Psoas muscle (tissue), 8 donors: ENCODE data around the gene WDR64. TPM values are rescaled to one million over a fixed set of nuclear protein-coding genes. Genes with fewer than 3 reads are reported as not detected.

Experiments
- ATAC-seq, 4 donors: fragments of 200-7000 bp; cut with Tn5 transposase; one replicate each; pipeline ENCODE4 v1.9.1; 2020; ENCODE audit warnings: moderate library complexity in 3 of 4, mild to moderate bottlenecking in 2 of 4
- DNase-seq, 2 donors: peaks; one replicate each; pipeline ENCODE4 v3.0.0-alpha.2; 2020
- H3K27ac ChIP-seq: fragments of 200-600 bp; one replicate; pipeline ENCODE4 v1.8.0; 2022
- H3K27me3 ChIP-seq, 3 donors: fragments of 200-600 bp in 1 of 3; one replicate each; pipeline versions ENCODE4 v1.6.1 to v1.8.0; 2013 to 2022; ENCODE audit warnings: low read length in 2 of 3, mild to moderate bottlenecking in 2 of 3, moderate library complexity in 1 of 3; ENCODE audit not compliant: insufficient read depth in 3 of 3
- H3K36me3 ChIP-seq, 2 donors: fragments of 200-600 bp in 1 of 2; one replicate each; pipeline versions ENCODE4 v1.6.1 to v1.8.0; 2013 to 2022; ENCODE audit warnings: low read depth in 1 of 2, mild to moderate bottlenecking in 1 of 2, moderate library complexity in 1 of 2; ENCODE audit not compliant: insufficient read depth in 1 of 2
- H3K4me1 ChIP-seq: fragments of 200-600 bp; one replicate; pipeline ENCODE4 v1.8.0; 2022
- H3K4me3 ChIP-seq: fragments of 200-600 bp; one replicate; pipeline ENCODE4 v1.8.0; 2022; ENCODE audit warnings: mild to moderate bottlenecking
- H3K9me3 ChIP-seq: fragments of 200-600 bp; one replicate; pipeline ENCODE4 v1.8.0; 2022
- WGBS, 3 donors: extraction: QIAGEN DNeasy Blood & Tissue Kit; methylation state at CpG; one replicate each; pipeline versions ENCODE4 v1.1.6 to v1.1.7; 2013; 5-methylcytosine and 5-hydroxymethylcytosine counted together
- intact Hi-C, 2 donors: fragments of 100-400 bp; cut with DNase I; formaldehyde crosslinking; loops; one replicate each; pipeline versions ENCODE4 v1.11.0 to v1.14.2; 2022
- polyA plus RNA-seq, 3 donors: library from polyadenylated mRNA; stranded (reverse); fragments of 200-250 nt; gene quantifications; one replicate each; pipeline ENCODE4 v1.2.3, GENCODE V29; 2013
- total RNA-seq, 4 donors: library from RNA; stranded (reverse); fragmentation: NEBNext Ultra II Directional in 2 of 4; extraction: Animal tissue kit (Norgen Biotek cat#: 25700) in 2 of 4; gene quantifications; one replicate each; pipeline versions ENCODE4 v1.2.1 to v1.2.4, GENCODE V29; 2021 to 2023
- TF ChIP-seq, protein P1 (sequence below): fragments of 200-600 bp; IDR thresholded peaks from one replicate; pipeline ENCODE4 v1.8.0; 2022; ENCODE audit warnings: antibody characterized with exemption
- donor health status: healthy with polysubstance abuse.
- donor health status: DM: no; HTN: no; CAD: no; lungs with moderate emphysema.
- donor health status: Bipolar disorder and iron deficiency.
- donor health status: healthy.
- donor health status: DM: yes; HTN: yes; CAD: no.
- donor health status: DM: no; HTN: no; CAD: no.
- donor health status: DM: no; HTN: no; CAD: no.
- donor health status: DM: yes; HTN: yes; CAD: no.

The WDR64 gene
- total and polyA plus RNA-seq, 7 donors = not detected

DNA sequence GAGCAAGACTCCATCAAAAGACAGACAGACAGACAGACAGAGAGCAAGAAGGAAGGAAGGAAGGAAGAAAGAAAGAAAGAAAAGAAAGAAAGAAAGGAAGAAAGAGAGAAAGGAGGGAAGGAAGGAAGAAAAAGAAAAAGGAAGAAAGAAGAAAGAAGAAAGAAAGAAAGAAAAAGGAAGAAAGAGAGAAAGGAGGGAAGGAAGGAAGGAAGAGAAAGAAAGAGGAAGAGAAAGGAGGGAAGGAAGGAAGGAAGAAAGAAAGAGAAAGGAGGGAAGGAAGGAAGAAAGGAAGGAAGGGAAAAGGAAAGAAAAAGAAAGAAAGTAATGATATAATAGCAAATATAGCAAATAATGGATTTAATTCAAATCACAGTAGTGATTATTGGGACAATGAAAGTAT, 44.6 kb upstream of the WDR64 start:
- TF ChIP-seq, protein P1, sequence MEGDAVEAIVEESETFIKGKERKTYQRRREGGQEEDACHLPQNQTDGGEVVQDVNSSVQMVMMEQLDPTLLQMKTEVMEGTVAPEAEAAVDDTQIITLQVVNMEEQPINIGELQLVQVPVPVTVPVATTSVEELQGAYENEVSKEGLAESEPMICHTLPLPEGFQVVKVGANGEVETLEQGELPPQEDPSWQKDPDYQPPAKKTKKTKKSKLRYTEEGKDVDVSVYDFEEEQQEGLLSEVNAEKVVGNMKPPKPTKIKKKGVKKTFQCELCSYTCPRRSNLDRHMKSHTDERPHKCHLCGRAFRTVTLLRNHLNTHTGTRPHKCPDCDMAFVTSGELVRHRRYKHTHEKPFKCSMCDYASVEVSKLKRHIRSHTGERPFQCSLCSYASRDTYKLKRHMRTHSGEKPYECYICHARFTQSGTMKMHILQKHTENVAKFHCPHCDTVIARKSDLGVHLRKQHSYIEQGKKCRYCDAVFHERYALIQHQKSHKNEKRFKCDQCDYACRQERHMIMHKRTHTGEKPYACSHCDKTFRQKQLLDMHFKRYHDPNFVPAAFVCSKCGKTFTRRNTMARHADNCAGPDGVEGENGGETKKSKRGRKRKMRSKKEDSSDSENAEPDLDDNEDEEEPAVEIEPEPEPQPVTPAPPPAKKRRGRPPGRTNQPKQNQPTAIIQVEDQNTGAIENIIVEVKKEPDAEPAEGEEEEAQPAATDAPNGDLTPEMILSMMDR = no peak
- intact Hi-C loops = loop anchor here in 1 of 2 donors (5.0 kb wide), 1 partner anchor 225 kb away; no protein-coding TSS in a partner anchor
- no peak for ATAC-seq

DNA sequence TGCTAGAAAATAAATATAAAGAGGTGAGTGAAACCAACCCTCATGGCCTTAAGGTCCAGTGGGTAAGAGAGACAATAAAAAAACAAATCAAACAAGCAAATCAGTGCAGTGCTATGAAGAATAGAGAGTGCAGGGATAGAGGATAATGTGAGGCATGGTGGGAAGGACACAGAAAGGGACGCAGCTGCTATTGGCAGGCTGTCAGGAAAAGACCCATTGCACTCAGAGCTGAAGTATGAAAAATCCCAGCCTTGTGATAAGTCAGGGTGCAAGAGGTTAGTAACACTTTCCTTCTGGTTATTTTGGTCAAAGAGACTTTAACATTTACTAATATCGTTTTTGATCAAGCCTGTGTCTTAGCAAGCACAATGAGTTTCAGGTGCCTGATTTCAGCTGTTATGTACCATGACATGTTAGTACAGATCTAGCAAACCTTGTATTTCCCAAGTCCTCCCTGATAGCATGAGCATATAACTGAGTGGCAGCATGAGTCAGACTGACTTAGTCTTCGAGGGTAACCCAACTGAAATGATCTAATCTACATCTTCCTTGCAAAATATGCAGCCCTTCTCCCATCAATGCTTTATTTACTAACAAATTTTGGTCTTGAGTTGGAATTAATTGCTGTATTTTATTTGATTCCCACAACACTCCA, 43.6 kb upstream of the WDR64 start:
- H3K4me3 ChIP-seq = no peak overlapping the region
- H3K27me3 ChIP-seq = no peaks in the 10 kb centered on the region
- TF ChIP-seq, protein P1 = no peak
- intact Hi-C loops = loop anchor here in 1 of 2 donors (5.0 kb wide), 1 partner anchor 224 kb away; no protein-coding TSS in a partner anchor
- 42 to 49% (median 49%) methylated on average over 3 of the region's 3 CpGs for WGBS, 3 donors
- H3K36me3 ChIP-seq = no peaks in the 10 kb centered on the region
- no peaks in the 10 kb centered on the region for H3K9me3 ChIP-seq
- DNase-seq = no peak
- H3K4me1 ChIP-seq = peaks cover 4% of the 10 kb centered on the region
- no peak for ATAC-seq
- no peak overlapping the region for H3K27ac ChIP-seq

More for the DNA sequence above, 44.6 kb upstream of the WDR64 start:
- Histone ChIP-seq H3K9me3 (no peaks in the 10 kb centered on the region), H3K4me3 (no peak overlapping the region), H3K27ac (no peak overlapping the region), H3K36me3 (no peaks in the 10 kb centered on the region), H3K27me3 (no peaks in the 10 kb centered on the region), H3K4me1 (peaks cover 4% of the 10 kb centered on the region)
- no peak for DNase-seq

DNA sequence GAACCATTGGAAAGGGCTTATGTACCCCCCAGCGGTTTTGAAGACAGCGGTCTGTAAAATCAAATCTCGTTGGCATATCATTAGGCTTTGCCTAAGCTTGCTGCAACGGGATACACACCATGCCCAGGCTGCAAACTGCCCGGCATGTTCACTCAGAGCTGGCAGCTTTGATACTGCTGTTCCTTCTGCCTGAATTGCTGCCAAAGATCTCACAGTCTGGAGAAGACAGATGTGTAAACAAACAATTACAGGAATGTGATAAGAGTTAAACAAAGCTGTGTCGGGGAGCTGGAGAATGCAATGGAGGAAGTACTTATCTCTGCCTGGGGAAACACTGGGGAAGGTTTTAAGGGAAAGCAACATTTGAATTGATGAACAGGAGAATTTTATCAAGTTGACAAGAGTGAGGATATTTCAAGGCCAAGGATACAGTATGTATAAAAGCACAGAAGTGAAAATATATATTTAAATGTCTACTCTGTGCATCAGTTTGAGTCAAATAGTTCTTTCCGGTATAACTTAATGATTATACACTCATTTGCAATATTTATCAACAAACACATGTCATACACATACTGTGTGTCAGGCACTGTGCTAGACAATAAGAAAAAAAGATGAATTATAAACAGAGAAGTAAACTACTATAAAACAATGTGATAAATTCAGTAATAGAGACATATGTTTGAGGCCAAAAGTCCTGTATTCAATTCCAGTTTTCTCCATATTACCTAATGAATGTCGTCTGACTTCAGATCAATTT, 41.8 kb upstream of the WDR64 start:
- 35 to 36% (median 35%) methylated on average over 8 of the region's 8 CpGs for WGBS, 3 donors
- Histone ChIP-seq H3K27ac (no peak overlapping the region), H3K9me3 (no peaks in the 10 kb centered on the region), H3K36me3 (no peaks in the 10 kb centered on the region), H3K27me3 (no peaks in the 10 kb centered on the region), H3K4me1 (peaks cover 4% of the 10 kb centered on the region), H3K4me3 (no peak overlapping the region)
- ATAC-seq = no peak
- no peak for DNase-seq
- TF ChIP-seq, protein P1 = no peak
- intact Hi-C loops = no loop called here

DNA sequence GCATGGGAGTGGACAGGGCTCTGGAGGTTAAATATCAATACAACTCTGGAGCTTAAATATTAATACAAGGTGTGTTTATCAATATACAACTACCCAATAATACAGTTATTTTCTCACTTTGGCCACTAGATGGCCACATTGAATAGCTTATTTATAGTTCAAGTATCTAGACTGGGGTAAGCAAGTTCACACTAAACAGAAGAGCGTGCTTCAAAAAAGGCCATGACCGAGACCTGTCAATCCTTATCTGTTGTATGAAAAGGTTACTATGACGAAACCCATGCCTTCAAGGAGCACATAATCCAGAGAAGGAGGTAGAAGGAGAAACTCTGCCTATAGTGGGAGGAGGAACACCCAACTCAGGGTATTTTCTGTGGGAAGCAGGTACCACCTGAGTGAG, 41.0 kb upstream of the WDR64 start:
- 9 to 13% (median 13%) methylated on average over 3 of the region's 3 CpGs for WGBS, 3 donors
- Histone ChIP-seq H3K27me3 (no peaks in the 10 kb centered on the region), H3K27ac (no peak overlapping the region), H3K4me3 (no peak overlapping the region), H3K4me1 (peaks cover 4% of the 10 kb centered on the region), H3K9me3 (no peaks in the 10 kb centered on the region), H3K36me3 (no peaks in the 10 kb centered on the region)
- TF ChIP-seq, protein P1 = peak; percentile 73
- ATAC-seq (peak; percentile 62 to 90 (median 72)), DNase-seq (no peak)
- intact Hi-C loops = no loop called here
